Glutamatergic neuron (in vitro differentiated cells): ENCODE data around the gene EYS. TPM values are rescaled to one million over a fixed set of nuclear protein-coding genes. Genes with fewer than 3 reads are reported as not detected.

ENCODE experiments used
- DNase-seq: peaks from one replicate; pipeline ENCODE4 v3.0.0; 2022
- H3K27ac Mint-ChIP-seq: one replicate; pipeline ENCODE4 v1.8.0; 2020; ENCODE audit warnings: mild to moderate bottlenecking, mixed read lengths, inconsistent platforms; ENCODE audit not compliant: unreplicated experiment
- H3K27me3 Mint-ChIP-seq: one replicate; pipeline ENCODE4 v1.8.0; 2020; ENCODE audit warnings: mild to moderate bottlenecking, moderate library complexity, mixed read lengths, inconsistent platforms; ENCODE audit not compliant: unreplicated experiment
- H3K36me3 Mint-ChIP-seq: one replicate; pipeline ENCODE4 v1.8.0; 2020; ENCODE audit warnings: mild to moderate bottlenecking, mixed read lengths, inconsistent platforms; ENCODE audit not compliant: unreplicated experiment
- H3K4me1 Mint-ChIP-seq: one replicate; pipeline ENCODE4 v1.8.0; 2020; ENCODE audit warnings: mild to moderate bottlenecking, low read depth, mixed read lengths, inconsistent platforms; ENCODE audit not compliant: unreplicated experiment
- H3K4me3 Mint-ChIP-seq: one replicate; pipeline ENCODE4 v1.8.0; 2020; ENCODE audit warnings: mild to moderate bottlenecking, mixed read lengths, inconsistent platforms; ENCODE audit not compliant: unreplicated experiment
- H3K9me3 Mint-ChIP-seq: one replicate; pipeline ENCODE4 v1.8.0; 2020; ENCODE audit warnings: mild to moderate bottlenecking, moderate library complexity, mixed read lengths, inconsistent platforms; ENCODE audit not compliant: unreplicated experiment
- CTCF ChIP-seq: fragments of 200-600 bp; sonication (generic); IDR thresholded peaks from one replicate; pipeline ENCODE4 v1.5.0; 2021; ENCODE audit not compliant: partially characterized antibody, unreplicated experiment
- total RNA-seq: library from RNA; stranded (reverse); fragmentation: NEBNext Ultra II Directional; extraction: Animal tissue kit (Norgen Biotek cat#: 25700); gene quantifications from one replicate; pipeline ENCODE4 v1.2.1, GENCODE V29; 2021; ENCODE audit not compliant: unreplicated experiment

The EYS gene
- total RNA-seq, 1 donor from 2014 or later: 13.2 TPM

GRCh38 chr6:64006246-64006645 lies 1700.8 kb downstream of the EYS start:
- no peaks in the 10 kb centered on the region for H3K9me3 Mint-ChIP-seq
- no peak overlapping the region for H3K27ac Mint-ChIP-seq
- H3K4me1 Mint-ChIP-seq: peaks cover 2% of the 10 kb centered on the region
- H3K4me3 Mint-ChIP-seq: no peak overlapping the region
- no peak for DNase-seq
- no peaks in the 10 kb centered on the region for H3K27me3 Mint-ChIP-seq
- no peak for TF ChIP-seq CTCF
- peaks cover 6% of the 10 kb centered on the region for H3K36me3 Mint-ChIP-seq

DNA sequence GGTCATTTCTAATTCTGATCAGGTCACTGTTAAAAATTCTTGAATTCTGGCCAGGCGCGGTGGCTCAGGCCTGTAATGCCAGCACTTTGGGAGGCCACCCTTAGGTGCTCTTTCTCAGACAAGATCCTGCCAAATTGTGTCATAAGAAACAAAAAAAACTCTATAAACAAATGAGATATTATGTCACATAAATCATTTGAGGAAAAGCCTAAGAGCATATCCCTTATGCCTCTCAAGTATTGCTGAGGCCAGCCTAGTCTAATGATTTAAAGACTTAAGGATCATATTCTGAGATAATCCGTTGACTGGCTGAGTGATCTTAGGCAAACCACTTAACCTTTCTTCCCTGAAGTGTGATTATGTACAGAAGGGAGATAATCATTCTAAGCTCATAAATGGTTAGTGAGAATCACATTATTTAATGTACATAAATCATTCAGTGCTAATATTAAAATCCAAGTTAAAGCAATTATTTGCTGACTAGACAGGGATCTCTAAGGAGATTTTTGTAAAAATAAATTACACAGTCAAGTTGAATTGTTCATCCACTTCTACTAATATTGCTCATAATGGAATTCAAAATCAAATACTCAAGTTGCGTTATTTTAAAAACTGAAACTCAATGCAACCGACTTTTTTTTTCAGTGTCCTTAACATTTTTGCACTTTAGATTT lies 1706.1 kb downstream of the EYS start:
- Mint-ChIP-seq H3K9me3 (peaks cover 2% of the 10 kb centered on the region), H3K4me1 (peaks cover 10% of the 10 kb centered on the region), H3K4me3 (no peak overlapping the region), H3K36me3 (no peaks in the 10 kb centered on the region), H3K27me3 (no peaks in the 10 kb centered on the region), H3K27ac (no peak overlapping the region)
- DNase-seq: no peak
- TF ChIP-seq CTCF: no peak

DNA sequence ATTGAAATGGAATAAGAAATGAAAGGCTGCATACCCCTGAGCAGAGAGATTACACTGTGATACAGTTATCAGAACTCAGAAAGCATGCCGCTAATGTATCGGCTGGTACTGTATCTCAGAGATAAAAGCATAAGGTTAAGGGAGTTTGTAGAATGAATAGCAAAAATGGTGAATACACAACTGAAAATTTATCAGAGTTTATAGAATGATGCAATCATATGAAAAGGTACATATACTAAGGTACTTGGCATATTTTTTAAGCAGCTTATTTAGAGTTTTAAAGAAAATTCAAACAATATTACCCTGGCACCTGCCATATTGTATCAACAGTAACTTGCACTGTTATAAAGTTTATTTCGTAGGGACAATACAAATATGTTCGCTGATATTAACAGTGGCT lies 1707.4 kb downstream of the EYS start:
- H3K4me3 Mint-ChIP-seq: peak overlapping the region; percentile 60
- peaks cover 10% of the 10 kb centered on the region for H3K4me1 Mint-ChIP-seq
- DNase-seq: no peak
- no peak for TF ChIP-seq CTCF
- peak overlapping the region; percentile 71 for H3K27ac Mint-ChIP-seq
- no peaks in the 10 kb centered on the region for H3K36me3 Mint-ChIP-seq
- peaks cover 2% of the 10 kb centered on the region for H3K9me3 Mint-ChIP-seq
- no peaks in the 10 kb centered on the region for H3K27me3 Mint-ChIP-seq

GRCh38 chr6:63998991-63999390 lies 1708.0 kb downstream of the EYS start:
- Mint-ChIP-seq H3K4me1 (peaks cover 10% of the 10 kb centered on the region), H3K27ac (peak overlapping the region; percentile 71), H3K27me3 (no peaks in the 10 kb centered on the region), H3K4me3 (peak overlapping the region; percentile 23), H3K36me3 (no peaks in the 10 kb centered on the region), H3K9me3 (peaks cover 2% of the 10 kb centered on the region)
- TF ChIP-seq CTCF: no peak
- no peak for DNase-seq

- no peaks in the 10 kb centered on the region for H3K36me3 Mint-ChIP-seq
- H3K4me1 Mint-ChIP-seq: peaks cover 10% of the 10 kb centered on the region
- no peak overlapping the region for H3K4me3 Mint-ChIP-seq
- no peak overlapping the region for H3K27ac Mint-ChIP-seq
- no peak for TF ChIP-seq CTCF
- H3K27me3 Mint-ChIP-seq: no peaks in the 10 kb centered on the region
- no peak for DNase-seq
- H3K9me3 Mint-ChIP-seq: peaks cover 2% of the 10 kb centered on the region
Observed at GRCh38 chr6:63997734-63998133, 1709.3 kb downstream of the EYS start.
